SU-DHL-6 (cell line): ENCODE results near the gene CRYBB1.

Experiments used
- H2AFZ ChIP-seq: fragments of 200-600 bp; sonication (generic); 2 replicates; pipeline ENCODE4 v1.6.1; 2014; ENCODE audit warnings: low read depth, mild to moderate bottlenecking, moderate library complexity, mixed read lengths, antibody characterized with exemption, low read length; ENCODE audit not compliant: severe bottlenecking
- H3F3A ChIP-seq: fragments of 200-600 bp; shearing (Covaris generic); 2 replicates; pipeline ENCODE4 v1.6.0; 2016; ENCODE audit warnings: antibody characterized with exemption, mild to moderate bottlenecking; ENCODE audit not compliant: insufficient read depth
- H3K27ac ChIP-seq: fragments of 200-600 bp; sonication (generic); 2 replicates; pipeline ENCODE4 v1.5.1; 2016; ENCODE audit warnings: low read depth, mild to moderate bottlenecking, low read length, moderate library complexity, mixed read lengths
- H3K27me3 ChIP-seq: fragments of 200-600 bp; sonication (generic), shearing (Covaris generic); 2 replicates; pipeline ENCODE4 v1.6.0; 2014; ENCODE audit warnings: mild to moderate bottlenecking, low read length
- H3K36me3 ChIP-seq: fragments of 200-600 bp; sonication (generic); 2 replicates; pipeline ENCODE4 v1.6.1; 2014; ENCODE audit warnings: mild to moderate bottlenecking, low read length, mixed read lengths
- H3K4me2 ChIP-seq: fragments of 300-600, 200-600 bp; shearing (Covaris generic), sonication (generic); 2 replicates; pipeline ENCODE4 v1.6.0; 2014; ENCODE audit warnings: low read length, low read depth, mild to moderate bottlenecking; ENCODE audit not compliant: poor library complexity, severe bottlenecking
- H3K4me3 ChIP-seq: fragments of 200-600 bp; sonication (generic); 2 replicates; pipeline ENCODE4 v1.5.1; 2014; ENCODE audit warnings: antibody characterized with exemption, low read length, mild to moderate bottlenecking, mixed read lengths; ENCODE audit not compliant: insufficient read depth, poor library complexity, severe bottlenecking
- H3K79me2 ChIP-seq: fragments of 200-600 bp; sonication (generic); 2 replicates; pipeline ENCODE4 v1.6.1; 2014; ENCODE audit warnings: mild to moderate bottlenecking, low read length, moderate library complexity; ENCODE audit not compliant: insufficient read depth
- H3K9ac ChIP-seq: fragments of 200-600 bp; sonication (generic); 2 replicates; pipeline ENCODE4 v1.7.0; 2014; ENCODE audit warnings: mild to moderate bottlenecking, low read length
- H3K9me2 ChIP-seq: fragments of 200-600 bp; sonication (generic); replicated peaks from 2 replicates; pipeline ENCODE4 v1.6.1; 2014; ENCODE audit warnings: low read length; ENCODE audit not compliant: insufficient read depth
- H3K9me3 ChIP-seq: fragments of 200-600 bp; sonication (generic); 2 replicates; pipeline ENCODE4 v1.6.1; 2014; ENCODE audit warnings: low read length, mixed read lengths; ENCODE audit not compliant: insufficient read depth
- H4K20me1 ChIP-seq: fragments of 200-600 bp; sonication (generic); 2 replicates; pipeline ENCODE4 v1.6.1; 2014; ENCODE audit warnings: low read depth, mild to moderate bottlenecking, antibody characterized with exemption, low read length, moderate library complexity, mixed read lengths
- CTCF ChIP-seq: fragments of 200-600 bp; sonication (generic); IDR thresholded peaks from one replicate; pipeline ENCODE4 v1.5.1; 2017; ENCODE audit warnings: antibody characterized with exemption, mild to moderate bottlenecking, low read length, moderate library complexity; ENCODE audit not compliant: insufficient read depth, poor library complexity, severe bottlenecking
- EZH2phosphoT487 ChIP-seq: fragments of 200-600 bp; sonication (generic), shearing (Covaris generic); conservative IDR thresholded peaks from 2 replicates; pipeline ENCODE4 v1.6.1; 2018; ENCODE audit warnings: mild to moderate bottlenecking, antibody characterized with exemption, low read length, moderate library complexity, mixed read lengths

CRYBB1 gene

DNA sequence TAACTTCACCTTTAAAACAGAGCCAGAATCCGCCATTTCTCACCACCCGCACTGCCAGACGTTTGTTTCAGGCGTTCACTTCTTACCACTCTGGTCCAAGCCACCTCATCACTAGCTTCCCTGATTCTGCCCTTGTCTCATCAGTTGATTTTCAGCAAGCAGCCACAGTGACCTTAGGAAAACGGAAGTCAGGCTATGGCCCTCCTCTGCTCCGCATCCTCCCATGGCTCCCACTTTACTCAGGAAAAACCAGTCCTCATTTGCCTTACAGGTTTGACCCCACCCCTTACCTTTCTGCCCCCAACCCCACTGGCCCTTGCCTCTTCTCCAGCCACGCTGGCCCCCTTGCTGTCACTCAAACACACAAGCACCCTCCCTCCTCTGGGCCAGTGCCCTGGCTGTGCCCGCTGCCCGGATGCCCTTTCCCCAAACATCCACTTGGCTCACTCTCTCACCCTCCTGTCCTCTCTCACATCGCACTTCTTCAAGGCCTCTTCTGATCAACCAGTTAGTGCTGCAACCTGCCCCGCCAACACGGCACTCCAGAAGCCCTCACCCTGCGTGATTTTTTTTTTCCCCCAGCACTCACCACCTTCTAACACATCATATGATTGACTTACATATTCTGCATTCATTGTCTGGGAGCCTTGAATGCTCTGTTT is 46.8 kb downstream of the CRYBB1 start:
- H3K9me2 ChIP-seq: no peaks in the 10 kb centered on the region
- H3K9me3 ChIP-seq: no peaks in the 10 kb centered on the region
- H3K27ac ChIP-seq: no peak overlapping the region
- H3K9ac ChIP-seq: no peak overlapping the region
- H3K4me3 ChIP-seq: no peak overlapping the region
- H3K27me3 ChIP-seq: no peaks in the 10 kb centered on the region
- no peaks in the 10 kb centered on the region for H3F3A ChIP-seq
- H3K4me2 ChIP-seq: no peak overlapping the region
- TF ChIP-seq CTCF (no peak), EZH2phosphoT487 (no peak)
- H3K36me3 ChIP-seq: no peaks in the 10 kb centered on the region
- H2AFZ ChIP-seq: no peak overlapping the region
- no peaks in the 10 kb centered on the region for H4K20me1 ChIP-seq
- H3K79me2 ChIP-seq: peaks cover 16% of the 10 kb centered on the region

DNA sequence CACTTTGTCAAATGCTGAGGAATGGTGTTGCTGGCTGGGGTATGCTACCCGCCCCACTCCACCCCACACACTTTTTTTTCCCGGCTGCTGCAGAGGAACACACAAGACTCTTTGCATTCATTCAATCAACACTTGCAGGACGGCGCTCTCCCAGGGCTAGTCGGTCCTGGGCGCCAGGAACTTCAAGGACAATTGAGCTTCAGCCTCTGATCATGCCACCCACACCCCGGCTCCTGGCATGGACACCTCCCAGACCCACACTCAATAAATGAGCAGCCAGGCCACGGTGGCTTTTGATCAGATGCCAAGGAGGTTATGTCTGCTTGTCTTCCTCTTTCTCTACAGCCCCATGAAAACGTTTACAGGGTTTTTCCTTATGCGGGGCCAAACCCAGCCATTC is 47.7 kb downstream of the CRYBB1 start:
- peaks cover 12% of the 10 kb centered on the region for H3K79me2 ChIP-seq
- no peak overlapping the region for H3K4me2 ChIP-seq
- H3K9ac ChIP-seq: no peak overlapping the region

DNA sequence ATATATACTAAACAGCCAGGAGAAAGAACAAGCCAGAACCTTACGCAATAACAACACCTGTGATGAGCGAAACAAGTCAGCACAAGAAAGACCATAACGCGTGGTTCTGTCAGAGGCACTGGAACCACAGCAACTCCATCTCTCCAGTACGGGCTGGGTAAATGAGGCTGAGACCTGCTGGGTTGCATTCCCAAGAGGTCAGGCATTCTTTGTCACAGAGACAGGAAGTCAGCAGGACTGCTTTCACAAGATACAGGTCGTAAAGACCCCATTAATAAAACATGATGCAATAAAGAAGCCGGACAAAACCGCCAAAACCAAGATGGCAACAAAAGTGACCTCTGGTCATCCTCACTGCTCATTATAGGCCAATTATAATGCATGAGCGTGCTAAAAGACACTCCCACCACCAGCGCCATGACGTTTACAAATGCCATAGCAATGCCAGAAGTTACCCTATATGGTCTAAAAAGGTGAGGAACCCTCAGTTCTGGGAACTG is 49.6 kb downstream of the CRYBB1 start:
- H3K36me3 ChIP-seq: no peaks in the 10 kb centered on the region
- H3K79me2 ChIP-seq: peaks cover 16% of the 10 kb centered on the region
- no peak for TF ChIP-seq EZH2phosphoT487
- no peak for TF ChIP-seq CTCF
- no peaks in the 10 kb centered on the region for H4K20me1 ChIP-seq
- no peaks in the 10 kb centered on the region for H3F3A ChIP-seq
- H2AFZ ChIP-seq: no peak overlapping the region
- H3K27ac ChIP-seq: no peak overlapping the region
- H3K9me3 ChIP-seq: no peaks in the 10 kb centered on the region
- no peak overlapping the region for H3K9ac ChIP-seq
- H3K9me2 ChIP-seq: no peaks in the 10 kb centered on the region
- no peak overlapping the region for H3K4me3 ChIP-seq
- no peaks in the 10 kb centered on the region for H3K27me3 ChIP-seq
- no peak overlapping the region for H3K4me2 ChIP-seq

More for the DNA sequence above, 47.7 kb downstream of the CRYBB1 start:
- TF ChIP-seq CTCF (no peak), EZH2phosphoT487 (no peak)
- Histone ChIP-seq H3K4me3 (no peak overlapping the region), H3F3A (no peaks in the 10 kb centered on the region), H3K9me3 (no peaks in the 10 kb centered on the region), H3K36me3 (no peaks in the 10 kb centered on the region), H3K27me3 (no peaks in the 10 kb centered on the region), H3K9me2 (no peaks in the 10 kb centered on the region), H4K20me1 (no peaks in the 10 kb centered on the region), H2AFZ (no peak overlapping the region), H3K27ac (no peak overlapping the region)
